ENCODE data around the gene RBM47. TPM values are rescaled to one million over a fixed set of nuclear protein-coding genes. Genes with fewer than 3 reads are reported as not detected.

Gene RBM47
- total and polyA plus RNA-seq, 2 experiments from 2014 or later, result 35.6 to 139 TPM

DNA sequence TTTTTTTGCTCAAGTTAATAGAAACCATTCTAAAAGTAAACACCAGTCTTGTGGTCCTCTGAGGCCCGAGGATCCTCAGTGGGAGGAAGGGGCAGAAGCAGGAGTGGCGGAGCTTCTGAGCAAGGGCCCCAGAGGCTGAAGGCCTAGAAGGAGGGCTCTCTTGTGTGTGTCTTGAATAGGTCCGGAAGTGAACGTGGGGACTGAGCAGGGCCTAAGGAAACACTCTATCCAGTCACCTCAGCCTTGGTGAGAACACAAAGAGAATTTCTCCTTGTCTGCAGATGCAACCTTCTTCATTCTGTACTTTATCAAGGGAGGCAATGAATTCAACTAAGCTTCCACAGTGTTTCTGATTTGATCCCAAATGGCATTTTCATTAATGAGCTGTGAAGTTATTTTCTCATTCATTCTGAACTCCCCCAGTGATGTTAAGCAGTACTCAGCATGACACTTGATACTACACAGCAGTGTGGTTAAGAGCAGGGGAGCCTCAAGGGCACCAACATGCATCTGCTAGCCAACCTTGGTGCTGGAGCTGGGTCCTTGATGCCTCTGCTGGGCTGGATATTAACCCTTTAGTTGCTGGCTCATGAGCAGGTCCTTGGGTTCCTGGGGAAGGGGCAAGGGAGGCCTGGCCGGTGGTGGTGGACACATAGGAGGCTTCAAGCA, 64.7 kb downstream of the RBM47 start:
- DNase-seq (ENCODE audit: low spot score), result peak; percentile 57
- H2AFZ ChIP-seq, result no peak overlapping the region
- H3K4me3 ChIP-seq, result no peak overlapping the region

DNA sequence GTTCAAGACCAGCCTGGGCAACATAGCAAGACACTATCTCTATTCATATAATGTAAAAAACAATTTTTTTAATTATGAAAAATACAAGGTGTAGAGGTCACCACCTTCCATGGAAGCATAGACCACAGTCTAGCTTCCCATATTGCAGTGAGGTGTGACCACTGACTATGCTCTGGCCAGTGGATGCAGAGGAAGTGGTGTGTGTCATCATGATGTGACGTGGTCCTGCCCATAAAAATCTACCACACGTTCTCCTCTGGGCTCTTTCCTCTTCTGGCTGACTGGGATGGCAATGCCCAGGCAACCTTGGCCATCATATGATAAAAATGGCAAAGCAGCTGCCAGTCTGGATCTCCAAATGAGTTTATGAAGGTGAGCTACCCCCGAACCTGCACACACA, 65.7 kb downstream of the RBM47 start:
- H3K27me3 ChIP-seq (ENCODE audit: insufficient read depth), result no peaks in the 10 kb centered on the region
- peaks cover 100% of the 10 kb centered on the region for H3K79me2 ChIP-seq (replicated peaks; ENCODE audit: insufficient read depth)
- H3F3A ChIP-seq (replicated peaks; ENCODE audit: low read depth), result no peaks in the 10 kb centered on the region; the same call in 1 of the 2 replicates
- Mint-ChIP-seq H3K27ac (0 out of 2 replicates have a peak overlapping the region, but pooled peaks have one; percentile 67), H3K4me3 (no peak overlapping the region), H3K36me3 (ENCODE audit: low read depth) (peaks cover 12% of the 10 kb centered on the region), H3K4me1 (peaks cover 49% of the 10 kb centered on the region), H3K9me3 (peaks cover under 1% of the 10 kb centered on the region; the same call in 1 of the 3 replicates), H3K27me3 (ENCODE audit: insufficient read depth, low read depth, poor library complexity) (peaks cover 7% of the 10 kb centered on the region)
- no peak overlapping the region for H3K4me2 ChIP-seq
- peak overlapping the region; percentile 74; the same call in 1 of the 2 replicates for H3K27ac ChIP-seq (ENCODE audit: low read depth)
- no peaks in the 10 kb centered on the region for H3K36me3 ChIP-seq (ENCODE audit: insufficient read depth)
- no peak for ATAC-seq
- no peak overlapping the region for H2AFZ ChIP-seq
- no peak for DNase-seq (ENCODE audit: low spot score)
- H3K4me1 ChIP-seq (ENCODE audit: insufficient read depth), result peaks cover 17% of the 10 kb centered on the region
- H3K9me2 ChIP-seq (ENCODE audit: insufficient read depth), result no peaks in the 10 kb centered on the region
- no peak overlapping the region for H3K4me3 ChIP-seq
- peaks cover 33% of the 10 kb centered on the region for H4K20me1 ChIP-seq (replicated peaks; ENCODE audit: insufficient read depth)
- TF ChIP-seq, protein P1, sequence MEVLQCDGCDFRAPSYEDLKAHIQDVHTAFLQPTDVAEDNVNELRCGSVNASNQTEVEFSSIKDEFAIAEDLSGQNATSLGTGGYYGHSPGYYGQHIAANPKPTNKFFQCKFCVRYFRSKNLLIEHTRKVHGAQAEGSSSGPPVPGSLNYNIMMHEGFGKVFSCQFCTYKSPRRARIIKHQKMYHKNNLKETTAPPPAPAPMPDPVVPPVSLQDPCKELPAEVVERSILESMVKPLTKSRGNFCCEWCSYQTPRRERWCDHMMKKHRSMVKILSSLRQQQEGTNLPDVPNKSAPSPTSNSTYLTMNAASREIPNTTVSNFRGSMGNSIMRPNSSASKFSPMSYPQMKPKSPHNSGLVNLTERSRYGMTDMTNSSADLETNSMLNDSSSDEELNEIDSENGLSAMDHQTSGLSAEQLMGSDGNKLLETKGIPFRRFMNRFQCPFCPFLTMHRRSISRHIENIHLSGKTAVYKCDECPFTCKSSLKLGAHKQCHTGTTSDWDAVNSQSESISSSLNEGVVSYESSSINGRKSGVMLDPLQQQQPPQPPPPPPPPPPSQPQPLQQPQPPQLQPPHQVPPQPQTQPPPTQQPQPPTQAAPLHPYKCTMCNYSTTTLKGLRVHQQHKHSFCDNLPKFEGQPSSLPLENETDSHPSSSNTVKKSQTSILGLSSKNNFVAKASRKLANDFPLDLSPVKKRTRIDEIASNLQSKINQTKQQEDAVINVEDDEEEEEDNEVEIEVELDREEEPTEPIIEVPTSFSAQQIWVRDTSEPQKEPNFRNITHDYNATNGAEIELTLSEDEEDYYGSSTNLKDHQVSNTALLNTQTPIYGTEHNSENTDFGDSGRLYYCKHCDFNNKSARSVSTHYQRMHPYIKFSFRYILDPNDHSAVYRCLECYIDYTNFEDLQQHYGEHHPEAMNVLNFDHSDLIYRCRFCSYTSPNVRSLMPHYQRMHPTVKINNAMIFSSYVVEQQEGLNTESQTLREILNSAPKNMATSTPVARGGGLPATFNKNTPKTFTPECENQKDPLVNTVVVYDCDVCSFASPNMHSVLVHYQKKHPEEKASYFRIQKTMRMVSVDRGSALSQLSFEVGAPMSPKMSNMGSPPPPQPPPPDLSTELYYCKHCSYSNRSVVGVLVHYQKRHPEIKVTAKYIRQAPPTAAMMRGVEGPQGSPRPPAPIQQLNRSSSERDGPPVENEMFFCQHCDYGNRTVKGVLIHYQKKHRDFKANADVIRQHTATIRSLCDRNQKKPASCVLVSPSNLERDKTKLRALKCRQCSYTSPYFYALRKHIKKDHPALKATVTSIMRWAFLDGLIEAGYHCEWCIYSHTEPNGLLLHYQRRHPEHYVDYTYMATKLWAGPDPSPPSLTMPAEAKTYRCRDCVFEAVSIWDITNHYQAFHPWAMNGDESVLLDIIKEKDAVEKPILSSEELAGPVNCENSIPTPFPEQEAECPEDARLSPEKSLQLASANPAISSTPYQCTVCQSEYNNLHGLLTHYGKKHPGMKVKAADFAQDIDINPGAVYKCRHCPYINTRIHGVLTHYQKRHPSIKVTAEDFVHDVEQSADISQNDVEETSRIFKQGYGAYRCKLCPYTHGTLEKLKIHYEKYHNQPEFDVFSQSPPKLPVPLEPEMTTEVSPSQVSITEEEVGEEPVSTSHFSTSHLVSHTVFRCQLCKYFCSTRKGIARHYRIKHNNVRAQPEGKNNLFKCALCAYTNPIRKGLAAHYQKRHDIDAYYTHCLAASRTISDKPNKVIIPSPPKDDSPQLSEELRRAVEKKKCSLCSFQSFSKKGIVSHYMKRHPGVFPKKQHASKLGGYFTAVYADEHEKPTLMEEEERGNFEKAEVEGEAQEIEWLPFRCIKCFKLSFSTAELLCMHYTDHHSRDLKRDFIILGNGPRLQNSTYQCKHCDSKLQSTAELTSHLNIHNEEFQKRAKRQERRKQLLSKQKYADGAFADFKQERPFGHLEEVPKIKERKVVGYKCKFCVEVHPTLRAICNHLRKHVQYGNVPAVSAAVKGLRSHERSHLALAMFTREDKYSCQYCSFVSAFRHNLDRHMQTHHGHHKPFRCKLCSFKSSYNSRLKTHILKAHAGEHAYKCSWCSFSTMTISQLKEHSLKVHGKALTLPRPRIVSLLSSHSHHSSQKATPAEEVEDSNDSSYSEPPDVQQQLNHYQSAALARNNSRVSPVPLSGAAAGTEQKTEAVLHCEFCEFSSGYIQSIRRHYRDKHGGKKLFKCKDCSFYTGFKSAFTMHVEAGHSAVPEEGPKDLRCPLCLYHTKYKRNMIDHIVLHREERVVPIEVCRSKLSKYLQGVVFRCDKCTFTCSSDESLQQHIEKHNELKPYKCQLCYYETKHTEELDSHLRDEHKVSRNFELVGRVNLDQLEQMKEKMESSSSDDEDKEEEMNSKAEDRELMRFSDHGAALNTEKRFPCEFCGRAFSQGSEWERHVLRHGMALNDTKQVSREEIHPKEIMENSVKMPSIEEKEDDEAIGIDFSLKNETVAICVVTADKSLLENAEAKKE (CRISPR knock-in tag; IDR thresholded peaks at IDR 0.05), result no peak
- no peak for TF ChIP-seq ZNF114 (CRISPR knock-in tag; IDR thresholded peaks at IDR 0.05)
- TF ChIP-seq, protein P2, sequence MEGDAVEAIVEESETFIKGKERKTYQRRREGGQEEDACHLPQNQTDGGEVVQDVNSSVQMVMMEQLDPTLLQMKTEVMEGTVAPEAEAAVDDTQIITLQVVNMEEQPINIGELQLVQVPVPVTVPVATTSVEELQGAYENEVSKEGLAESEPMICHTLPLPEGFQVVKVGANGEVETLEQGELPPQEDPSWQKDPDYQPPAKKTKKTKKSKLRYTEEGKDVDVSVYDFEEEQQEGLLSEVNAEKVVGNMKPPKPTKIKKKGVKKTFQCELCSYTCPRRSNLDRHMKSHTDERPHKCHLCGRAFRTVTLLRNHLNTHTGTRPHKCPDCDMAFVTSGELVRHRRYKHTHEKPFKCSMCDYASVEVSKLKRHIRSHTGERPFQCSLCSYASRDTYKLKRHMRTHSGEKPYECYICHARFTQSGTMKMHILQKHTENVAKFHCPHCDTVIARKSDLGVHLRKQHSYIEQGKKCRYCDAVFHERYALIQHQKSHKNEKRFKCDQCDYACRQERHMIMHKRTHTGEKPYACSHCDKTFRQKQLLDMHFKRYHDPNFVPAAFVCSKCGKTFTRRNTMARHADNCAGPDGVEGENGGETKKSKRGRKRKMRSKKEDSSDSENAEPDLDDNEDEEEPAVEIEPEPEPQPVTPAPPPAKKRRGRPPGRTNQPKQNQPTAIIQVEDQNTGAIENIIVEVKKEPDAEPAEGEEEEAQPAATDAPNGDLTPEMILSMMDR (conservative IDR thresholded peaks at IDR 0.05; ENCODE audit: low read depth in 2 of 2), result no peak
- TF ChIP-seq NANOG (IDR thresholded peaks at IDR 0.05; ENCODE audit: borderline replicate concordance), result no peak
- TF ChIP-seq, protein P3, sequence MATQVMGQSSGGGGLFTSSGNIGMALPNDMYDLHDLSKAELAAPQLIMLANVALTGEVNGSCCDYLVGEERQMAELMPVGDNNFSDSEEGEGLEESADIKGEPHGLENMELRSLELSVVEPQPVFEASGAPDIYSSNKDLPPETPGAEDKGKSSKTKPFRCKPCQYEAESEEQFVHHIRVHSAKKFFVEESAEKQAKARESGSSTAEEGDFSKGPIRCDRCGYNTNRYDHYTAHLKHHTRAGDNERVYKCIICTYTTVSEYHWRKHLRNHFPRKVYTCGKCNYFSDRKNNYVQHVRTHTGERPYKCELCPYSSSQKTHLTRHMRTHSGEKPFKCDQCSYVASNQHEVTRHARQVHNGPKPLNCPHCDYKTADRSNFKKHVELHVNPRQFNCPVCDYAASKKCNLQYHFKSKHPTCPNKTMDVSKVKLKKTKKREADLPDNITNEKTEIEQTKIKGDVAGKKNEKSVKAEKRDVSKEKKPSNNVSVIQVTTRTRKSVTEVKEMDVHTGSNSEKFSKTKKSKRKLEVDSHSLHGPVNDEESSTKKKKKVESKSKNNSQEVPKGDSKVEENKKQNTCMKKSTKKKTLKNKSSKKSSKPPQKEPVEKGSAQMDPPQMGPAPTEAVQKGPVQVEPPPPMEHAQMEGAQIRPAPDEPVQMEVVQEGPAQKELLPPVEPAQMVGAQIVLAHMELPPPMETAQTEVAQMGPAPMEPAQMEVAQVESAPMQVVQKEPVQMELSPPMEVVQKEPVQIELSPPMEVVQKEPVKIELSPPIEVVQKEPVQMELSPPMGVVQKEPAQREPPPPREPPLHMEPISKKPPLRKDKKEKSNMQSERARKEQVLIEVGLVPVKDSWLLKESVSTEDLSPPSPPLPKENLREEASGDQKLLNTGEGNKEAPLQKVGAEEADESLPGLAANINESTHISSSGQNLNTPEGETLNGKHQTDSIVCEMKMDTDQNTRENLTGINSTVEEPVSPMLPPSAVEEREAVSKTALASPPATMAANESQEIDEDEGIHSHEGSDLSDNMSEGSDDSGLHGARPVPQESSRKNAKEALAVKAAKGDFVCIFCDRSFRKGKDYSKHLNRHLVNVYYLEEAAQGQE (IDR thresholded peaks at IDR 0.05; ENCODE audit: unreplicated experiment), result no peak
- TF ChIP-seq EZH2phosphoT487 (IDR thresholded peaks at IDR 0.05; ENCODE audit: unreplicated experiment), result no peak
- TF ChIP-seq POLR2AphosphoS5 (IDR thresholded peaks at IDR 0.05; ENCODE audit: low read depth), result no peak
- no peak for TF ChIP-seq JUNB (IDR thresholded peaks at IDR 0.05; ENCODE audit: unreplicated experiment)

More for the DNA sequence above, 64.7 kb downstream of the RBM47 start:
- Histone ChIP-seq H3F3A (replicated peaks; ENCODE audit: low read depth) (no peaks in the 10 kb centered on the region; the same call in 1 of the 2 replicates), H4K20me1 (replicated peaks; ENCODE audit: insufficient read depth) (peaks cover 31% of the 10 kb centered on the region), H3K9me2 (ENCODE audit: insufficient read depth) (no peaks in the 10 kb centered on the region), H3K4me2 (no peak overlapping the region; the same call in 1 of the 2 replicates), H3K27ac (ENCODE audit: low read depth) (peak overlapping the region; percentile 74), H3K79me2 (replicated peaks; ENCODE audit: insufficient read depth) (peaks cover 100% of the 10 kb centered on the region), H3K4me1 (ENCODE audit: insufficient read depth) (peaks cover 17% of the 10 kb centered on the region), H3K27me3 (ENCODE audit: insufficient read depth) (no peaks in the 10 kb centered on the region), H3K36me3 (ENCODE audit: insufficient read depth) (peaks cover 3% of the 10 kb centered on the region; the same call in 1 of the 2 replicates)
- TF ChIP-seq EZH2 (IDR thresholded peaks at IDR 0.05; ENCODE audit: low read depth, unreplicated experiment) (no peak), ZNF331 (CRISPR knock-in tag; IDR thresholded peaks at IDR 0.05; ENCODE audit: low read depth) (no peak), NANOG (IDR thresholded peaks at IDR 0.05; ENCODE audit: borderline replicate concordance) (no peak), STAT1 (IDR thresholded peaks at IDR 0.05; ENCODE audit: unreplicated experiment) (no peak), EZH2phosphoT487 (IDR thresholded peaks at IDR 0.05; ENCODE audit: unreplicated experiment) (no peak), ZNF114 (CRISPR knock-in tag; IDR thresholded peaks at IDR 0.05) (no peak)
- peaks cover 49% of the 10 kb centered on the region for H3K4me1 Mint-ChIP-seq
- no peak overlapping the region for H3K4me3 Mint-ChIP-seq
- ATAC-seq, result peak; percentile 90
- H3K27me3 Mint-ChIP-seq (ENCODE audit: insufficient read depth, low read depth, poor library complexity), result peaks cover 7% of the 10 kb centered on the region
- peaks cover 19% of the 10 kb centered on the region for H3K36me3 Mint-ChIP-seq (ENCODE audit: low read depth)
- H3K27ac Mint-ChIP-seq, result peak overlapping the region; percentile 67
- H3K9me3 Mint-ChIP-seq, result peaks cover 5% of the 10 kb centered on the region

Measured in GM23338 (cell line).